Measurements from ENCODE around the gene SCUBE3. TPM values are rescaled to one million over a fixed set of nuclear protein-coding genes. Genes with fewer than 3 reads are reported as not detected.

Gene SCUBE3
- total and polyA plus RNA-seq, 2 experiments from 2014 or later, result 78.2 to 78.7 TPM

DNA sequence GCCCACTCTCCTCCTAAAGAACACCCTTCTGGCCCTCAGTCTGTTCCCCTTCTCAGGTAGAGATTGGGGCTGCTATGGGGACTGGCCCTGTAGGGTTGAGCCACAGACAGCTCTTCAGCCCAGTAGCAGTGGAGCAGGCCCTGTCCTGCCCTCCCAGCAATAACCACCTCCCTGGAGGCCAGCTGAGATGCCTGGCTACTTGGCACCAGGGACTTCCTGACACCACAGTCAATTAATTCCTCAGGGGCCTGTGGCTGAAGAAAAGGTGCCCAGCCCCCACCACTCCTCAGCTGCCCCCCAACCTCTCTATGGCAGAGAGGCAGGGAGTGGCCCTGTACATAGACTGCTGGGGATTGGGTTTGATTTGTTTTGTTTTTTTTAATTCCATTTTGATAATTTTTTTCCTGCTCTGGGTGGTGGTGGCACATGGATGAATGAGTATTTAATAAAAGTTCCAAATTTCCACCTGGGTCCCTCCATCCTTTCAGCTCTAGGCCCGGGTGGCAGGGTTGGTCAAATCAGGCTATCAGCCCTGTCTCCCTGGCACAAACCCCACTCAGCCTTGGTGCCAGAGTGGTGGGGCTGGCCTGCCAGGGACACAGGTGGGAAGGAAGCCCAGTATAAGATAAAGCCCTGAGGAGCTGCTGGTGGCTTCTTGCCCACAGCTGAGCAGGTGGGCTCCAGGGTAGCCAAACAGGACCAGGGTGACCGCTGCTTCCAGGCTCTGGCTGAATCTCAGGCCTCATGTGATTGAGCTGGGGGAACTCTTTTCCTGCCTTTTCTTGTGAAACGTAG lies 82.0 kb downstream of the SCUBE3 start:
- Histone ChIP-seq H3K4me3 (no peak overlapping the region), H3K27me3 (no peaks in the 10 kb centered on the region), H3K36me3 (peaks cover 13% of the 10 kb centered on the region), H3K27ac (no peak overlapping the region), H3K9me3 (ENCODE audit: low read depth) (no peaks in the 10 kb centered on the region), H3K4me1 (ENCODE audit: low read depth) (peaks cover 5% of the 10 kb centered on the region)
- DNase-seq (ENCODE audit: low read depth in 1 of 2, low spot score in 1 of 2), result no peak
- no peak for TF ChIP-seq CTCF (IDR thresholded peaks at IDR 0.05; ENCODE audit: low read depth, low read length)

DNA sequence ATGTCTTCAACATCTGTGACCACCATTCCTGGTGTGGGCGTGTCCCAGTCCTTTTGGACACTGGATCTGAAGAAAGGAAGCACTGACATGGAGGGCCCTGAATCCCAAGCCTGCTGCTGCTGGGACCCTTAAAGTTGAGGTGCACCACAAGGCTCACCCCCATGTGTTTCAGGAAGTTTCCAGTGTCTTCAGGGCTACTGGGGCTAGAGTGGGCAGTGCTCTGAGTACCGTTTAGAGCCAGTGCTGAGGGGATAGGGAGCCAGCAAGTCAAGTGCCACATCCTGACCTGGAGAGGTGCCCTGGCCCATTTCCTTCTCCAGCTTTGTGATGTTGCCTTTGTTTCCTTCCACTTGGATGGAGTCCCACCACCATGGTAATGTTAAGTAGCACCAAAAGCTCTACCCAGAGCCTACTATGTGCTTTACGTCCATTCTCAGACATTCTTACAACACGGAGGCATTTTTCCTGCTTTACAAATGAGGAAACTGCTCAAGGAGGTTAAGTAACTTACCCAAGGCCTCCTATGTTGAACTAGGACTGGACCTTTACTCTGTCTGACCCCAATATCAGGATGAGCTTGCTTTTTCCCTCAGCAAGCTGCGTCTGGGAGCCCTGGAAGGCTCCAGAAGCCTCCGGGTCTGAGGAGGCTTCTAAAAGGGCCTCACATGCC lies 83.3 kb downstream of the SCUBE3 start:
- no peak overlapping the region for H3K27ac ChIP-seq
- no peak for TF ChIP-seq CTCF (IDR thresholded peaks at IDR 0.05; ENCODE audit: low read depth, low read length)
- no peaks in the 10 kb centered on the region for H3K27me3 ChIP-seq
- H3K9me3 ChIP-seq (ENCODE audit: low read depth), result no peaks in the 10 kb centered on the region
- H3K36me3 ChIP-seq, result peaks cover 5% of the 10 kb centered on the region
- no peak overlapping the region for H3K4me3 ChIP-seq
- peaks cover 5% of the 10 kb centered on the region for H3K4me1 ChIP-seq (ENCODE audit: low read depth)
- DNase-seq (ENCODE audit: low read depth in 1 of 2, low spot score in 1 of 2), result no peak

DNA sequence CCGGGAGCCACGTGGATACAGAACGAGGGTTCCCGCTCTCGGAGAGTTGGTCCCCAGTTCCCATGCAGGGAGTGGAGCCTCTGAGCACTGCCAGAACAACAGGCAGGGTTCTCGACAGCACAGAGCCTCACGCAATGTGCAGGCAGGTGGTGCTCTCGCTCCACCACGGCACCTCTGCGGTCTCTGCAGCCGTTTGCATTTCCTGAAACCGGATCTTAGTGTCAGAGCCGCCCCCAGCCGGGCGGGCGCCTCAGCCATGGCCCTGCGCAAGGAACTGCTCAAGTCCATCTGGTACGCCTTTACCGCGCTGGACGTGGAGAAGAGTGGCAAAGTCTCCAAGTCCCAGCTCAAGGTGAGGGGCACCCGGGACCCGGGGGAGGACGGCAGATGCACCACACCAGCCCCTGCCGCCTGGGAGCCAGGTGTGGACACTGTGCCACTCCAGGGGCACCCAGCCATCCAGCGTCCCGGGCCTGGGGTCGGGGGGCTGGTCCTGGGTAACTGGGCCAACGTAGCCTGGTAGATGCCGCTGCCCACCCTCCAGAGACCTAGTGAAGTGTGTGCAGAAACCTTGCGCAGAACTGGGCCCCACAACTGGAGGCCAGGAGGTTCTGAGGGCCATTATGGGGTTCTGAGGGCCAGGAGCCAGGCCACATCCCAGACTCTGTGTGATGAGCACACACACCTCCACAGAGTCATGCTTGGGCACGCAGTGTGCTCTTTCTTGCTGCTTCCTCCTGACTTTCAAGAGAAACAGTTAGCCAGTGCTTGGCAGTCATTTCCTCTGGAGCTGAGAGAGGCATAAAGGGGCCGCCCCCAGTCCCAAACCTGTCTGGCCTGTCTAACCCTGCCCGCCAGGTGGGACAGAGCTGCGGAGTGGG lies 84.1 kb downstream of the SCUBE3 start, which contains the start of gene DEF6:
Gene DEF6, plus strand, starts transcription at position 218 of the 881 bp plus-strand sequence. Its CDS starts 39 bp downstream, at position 257.
- Histone ChIP-seq H3K4me1 (ENCODE audit: low read depth) (peaks cover 8% of the 10 kb centered on the region), H3K36me3 (peaks cover 5% of the 10 kb centered on the region), H3K9me3 (ENCODE audit: low read depth) (no peaks in the 10 kb centered on the region), H3K27ac (no peak within 1 kb of the TSS), H3K27me3 (no peaks in the 10 kb centered on the region), H3K4me3 (peak within 1 kb of the TSS; percentile 5)
- peak; percentile 78 for TF ChIP-seq CTCF (IDR thresholded peaks at IDR 0.05; ENCODE audit: low read depth, low read length)
- DNase-seq (ENCODE audit: low read depth in 1 of 2, low spot score in 1 of 2), result peak; percentile 90 to 93

DNA sequence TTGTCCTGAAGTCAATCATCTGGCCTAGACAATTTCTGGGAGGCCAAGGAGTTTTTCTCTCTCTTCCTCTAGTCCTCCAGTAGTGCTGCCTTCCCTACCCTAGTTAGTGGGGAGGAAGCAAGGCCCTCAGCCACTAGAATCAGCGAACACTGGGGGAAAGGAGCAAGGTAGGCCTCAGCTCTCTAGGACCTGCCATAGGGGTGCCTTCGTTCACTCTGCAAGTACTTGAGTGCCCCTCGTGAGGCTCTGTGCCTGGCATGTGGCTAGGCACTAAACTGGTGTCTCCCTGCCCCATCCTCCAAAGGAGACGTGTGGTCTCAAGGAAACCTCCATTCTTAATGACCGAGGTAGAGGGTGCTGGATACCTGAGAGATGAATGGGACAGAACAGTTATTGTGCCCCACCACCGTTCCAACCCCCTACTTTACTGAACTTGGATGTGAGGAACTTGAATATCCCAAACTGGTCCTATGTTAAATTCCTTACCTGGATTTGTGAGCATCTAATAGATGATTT lies 84.9 kb downstream of the SCUBE3 start:
- peaks cover 5% of the 10 kb centered on the region for H3K36me3 ChIP-seq
- DNase-seq (ENCODE audit: low read depth in 1 of 2, low spot score in 1 of 2), result no peak
- H3K4me1 ChIP-seq (ENCODE audit: low read depth), result peaks cover 10% of the 10 kb centered on the region
- no peaks in the 10 kb centered on the region for H3K27me3 ChIP-seq
- no peak overlapping the region for H3K27ac ChIP-seq
- no peaks in the 10 kb centered on the region for H3K9me3 ChIP-seq (ENCODE audit: low read depth)
- H3K4me3 ChIP-seq, result no peak overlapping the region
- TF ChIP-seq CTCF (IDR thresholded peaks at IDR 0.05; ENCODE audit: low read depth, low read length), result no peak

- TF ChIP-seq CTCF (IDR thresholded peaks at IDR 0.05; ENCODE audit: low read depth, low read length), result no peak
- no peaks in the 10 kb centered on the region for H3K27me3 ChIP-seq
- no peaks in the 10 kb centered on the region for H3K9me3 ChIP-seq (ENCODE audit: low read depth)
- H3K36me3 ChIP-seq, result peaks cover 4% of the 10 kb centered on the region
- H3K27ac ChIP-seq, result no peak overlapping the region
- DNase-seq (ENCODE audit: low read depth in 1 of 2, low spot score in 1 of 2), result no peak
- peaks cover 10% of the 10 kb centered on the region for H3K4me1 ChIP-seq (ENCODE audit: low read depth)
- H3K4me3 ChIP-seq, result no peak overlapping the region
Observed at GRCh38 chr6:35299674-35300073, 85.9 kb downstream of the SCUBE3 start.

All from cardiac muscle cell (in vitro differentiated cells and primary cell).